ENCODE measurements around the gene TACC2. TPM values are rescaled to one million over a fixed set of nuclear protein-coding genes. Genes with fewer than 3 reads are reported as not detected.

The TACC2 gene
- total RNA-seq, 4 donors from 2014 or later = 105 to 334 (median 235) TPM

DNA sequence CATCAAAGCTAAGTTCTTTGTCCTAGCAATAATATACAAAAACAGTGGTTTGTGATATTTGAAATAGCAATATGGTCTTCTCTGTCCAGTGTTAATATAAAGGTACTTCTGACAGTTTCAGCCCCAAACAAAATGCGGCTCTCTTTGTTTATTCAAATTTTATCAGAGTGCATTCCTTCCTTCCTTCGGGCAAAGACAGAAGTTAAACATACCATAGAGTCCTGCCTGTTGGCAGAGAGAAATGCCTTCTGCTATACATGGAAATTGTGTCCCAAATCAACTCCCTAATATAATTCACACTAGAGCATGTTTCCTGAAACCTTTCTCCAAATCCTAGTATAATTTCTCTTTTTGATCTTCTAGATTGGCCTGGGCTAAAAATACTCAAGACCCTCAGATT is 39.9 kb upstream of the TACC2 start:
- Histone ChIP-seq H3K27me3 (no peaks in the 10 kb centered on the region), H3K4me3 (no peak overlapping the region), H3K36me3 (no peaks in the 10 kb centered on the region), H3K4me1 (no peaks in the 10 kb centered on the region), H3K27ac (no peak overlapping the region), H3K9me3 (no peaks in the 10 kb centered on the region)
- in situ Hi-C loops (cut with MboI; ENCODE audit: low sequenced_read_pairs in 4 of 4) = no loop called here
- intact Hi-C loops (cut with DNase I; ENCODE audit: low total_unique reads) = no loop called here
- ATAC-seq (no peak), DNase-seq (no peak)
- TF ChIP-seq POLR2A (IDR thresholded peaks at IDR 0.05) = no peak
- no peak for TF ChIP-seq CTCF (IDR thresholded peaks at IDR 0.05 in 4 of 5, conservative IDR thresholded peaks at IDR 0.05 in 1 of 5)

- intact Hi-C loops (cut with DNase I; ENCODE audit: low total_unique reads) = no loop called here
- Histone ChIP-seq H3K4me1 (no peaks in the 10 kb centered on the region), H3K27ac (no peak overlapping the region), H3K27me3 (no peaks in the 10 kb centered on the region), H3K36me3 (no peaks in the 10 kb centered on the region), H3K4me3 (no peak overlapping the region), H3K9me3 (no peaks in the 10 kb centered on the region)
- TF ChIP-seq POLR2A (IDR thresholded peaks at IDR 0.05) = no peak
- no peak for TF ChIP-seq CTCF (IDR thresholded peaks at IDR 0.05 in 4 of 5, conservative IDR thresholded peaks at IDR 0.05 in 1 of 5)
- DNase-seq (no peak), ATAC-seq (no peak)
- in situ Hi-C loops (cut with MboI; ENCODE audit: low sequenced_read_pairs in 4 of 4) = no loop called here
These were observed 39.5 kb upstream of the TACC2 start for GRCh38 chr10:121949451-121949850.

DNA sequence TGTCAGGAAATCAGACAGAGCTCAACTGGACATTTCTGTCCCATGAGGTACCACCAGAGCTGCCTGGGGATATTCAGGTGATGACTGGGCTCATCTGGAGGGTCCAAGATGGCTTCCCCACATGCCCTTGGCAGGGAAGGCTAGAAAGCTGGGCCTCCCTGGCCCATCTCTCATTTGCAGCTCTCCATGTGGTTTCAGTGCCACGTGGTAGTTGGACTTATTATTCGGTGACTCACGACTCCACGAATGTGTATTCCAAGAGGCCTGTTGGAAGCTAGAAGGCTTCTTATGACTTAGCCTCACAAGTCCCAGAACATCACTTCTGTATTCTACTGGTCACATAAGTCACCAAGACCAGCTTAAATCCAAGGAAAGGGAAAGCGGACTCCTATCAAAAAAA is 36.7 kb upstream of the TACC2 start:
- no peak for TF ChIP-seq CTCF (IDR thresholded peaks at IDR 0.05 in 4 of 5, conservative IDR thresholded peaks at IDR 0.05 in 1 of 5)
- no peak for TF ChIP-seq POLR2A (IDR thresholded peaks at IDR 0.05)
- H3K9me3 ChIP-seq = no peaks in the 10 kb centered on the region
- in situ Hi-C loops (cut with MboI; ENCODE audit: low sequenced_read_pairs in 4 of 4) = no loop called here
- H3K36me3 ChIP-seq = peaks cover 0 to 13% of the 10 kb centered on the region in 2 donors
- no peak for DNase-seq
- ATAC-seq = no peak
- H3K27me3 ChIP-seq = no peaks in the 10 kb centered on the region
- H3K4me1 ChIP-seq = no peaks in the 10 kb centered on the region
- intact Hi-C loops (cut with DNase I; ENCODE audit: low total_unique reads) = no loop called here
- H3K27ac ChIP-seq = no peak overlapping the region
- no peak overlapping the region for H3K4me3 ChIP-seq

DNA sequence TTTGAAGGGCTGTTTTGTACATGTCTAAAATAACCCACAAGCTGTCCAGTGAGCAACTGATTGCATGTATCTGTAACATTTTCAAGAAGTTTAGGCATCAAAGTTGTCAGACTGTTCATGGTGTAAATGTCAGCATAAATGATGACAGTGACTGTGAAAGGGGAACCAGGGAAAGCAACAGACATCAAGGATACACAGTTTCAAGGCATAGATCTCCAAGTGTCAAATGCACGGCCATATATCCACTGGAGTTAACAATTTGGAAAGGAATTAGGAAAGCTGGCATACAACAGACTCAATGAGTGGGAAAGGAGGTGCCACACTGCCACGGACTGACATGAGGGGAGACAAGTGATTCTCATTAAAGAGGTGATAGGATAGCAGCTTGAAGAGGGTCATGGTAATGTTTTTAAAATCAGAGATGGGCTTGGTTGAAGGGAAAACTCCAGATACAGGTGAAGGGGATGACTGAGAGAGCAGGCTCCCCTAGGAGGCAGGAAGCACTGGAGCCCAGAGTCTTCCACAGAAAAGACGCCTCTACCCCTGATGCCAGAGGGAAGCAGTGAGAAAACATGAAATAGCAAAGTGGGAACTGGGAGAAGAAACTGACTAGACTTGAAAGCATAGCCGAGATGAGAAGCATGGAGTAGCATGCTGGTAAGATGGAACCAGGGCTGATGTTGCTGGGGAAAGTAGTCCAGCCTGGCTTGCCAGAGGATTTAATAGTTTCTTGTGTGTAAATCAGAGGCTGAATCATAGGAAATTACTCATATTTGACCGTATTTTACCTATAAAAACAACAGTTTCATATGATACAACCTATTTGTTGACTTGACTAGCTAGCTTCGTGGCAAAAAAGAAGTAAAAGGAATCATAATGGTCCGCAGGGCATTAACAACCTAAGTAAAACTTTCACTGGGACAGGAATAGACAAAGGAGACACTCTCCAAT is 32.6 kb upstream of the TACC2 start:
- peaks cover 0 to 47% of the 10 kb centered on the region in 2 donors for H3K36me3 ChIP-seq
- H3K4me3 ChIP-seq = no peak overlapping the region
- intact Hi-C loops (cut with DNase I; ENCODE audit: low total_unique reads) = no loop called here

More for the DNA sequence above, 32.6 kb upstream of the TACC2 start:
- H3K27me3 ChIP-seq = no peaks in the 10 kb centered on the region
- no peak for DNase-seq
- no peaks in the 10 kb centered on the region for H3K4me1 ChIP-seq
- no peak overlapping the region for H3K27ac ChIP-seq
- no peak for TF ChIP-seq POLR2A (IDR thresholded peaks at IDR 0.05)
- no peak for TF ChIP-seq CTCF (IDR thresholded peaks at IDR 0.05 in 4 of 5, conservative IDR thresholded peaks at IDR 0.05 in 1 of 5)
- no peak for ATAC-seq
- in situ Hi-C loops (cut with MboI; ENCODE audit: low sequenced_read_pairs in 4 of 4) = no loop called here
- no peaks in the 10 kb centered on the region for H3K9me3 ChIP-seq

All from gastrocnemius medialis (tissue), 4 donors.